ENCODE data around the gene SRPK2.
A peak's percentile ranks its signal among the peaks of the same experiment; 100 is the strongest.
"Not testable (repeated sequence)": the region's sequence is repeated elsewhere in the genome, so short reads cannot be mapped to it uniquely, and the experiment has no call there.

SRPK2 gene

DNA sequence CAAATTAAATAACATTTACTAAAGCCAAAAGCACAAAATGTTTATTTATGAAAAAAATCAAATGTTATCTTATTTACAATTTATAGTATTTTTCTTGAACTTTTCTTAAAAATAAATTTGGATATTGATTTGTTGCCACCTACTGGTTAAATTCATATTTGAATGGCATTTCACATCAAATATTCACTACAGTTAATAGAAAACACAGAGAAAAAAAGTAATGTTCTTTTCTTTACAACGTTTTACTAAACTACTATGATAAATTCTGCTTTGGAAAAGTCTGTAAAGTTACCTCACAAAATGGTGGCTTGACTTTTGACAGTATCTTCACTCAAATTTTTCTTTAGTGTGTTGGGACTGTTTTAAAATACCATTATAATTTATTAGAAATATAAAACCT is 52.7 kb downstream of the SRPK2 start:
- DNase-seq: no peak

DNA sequence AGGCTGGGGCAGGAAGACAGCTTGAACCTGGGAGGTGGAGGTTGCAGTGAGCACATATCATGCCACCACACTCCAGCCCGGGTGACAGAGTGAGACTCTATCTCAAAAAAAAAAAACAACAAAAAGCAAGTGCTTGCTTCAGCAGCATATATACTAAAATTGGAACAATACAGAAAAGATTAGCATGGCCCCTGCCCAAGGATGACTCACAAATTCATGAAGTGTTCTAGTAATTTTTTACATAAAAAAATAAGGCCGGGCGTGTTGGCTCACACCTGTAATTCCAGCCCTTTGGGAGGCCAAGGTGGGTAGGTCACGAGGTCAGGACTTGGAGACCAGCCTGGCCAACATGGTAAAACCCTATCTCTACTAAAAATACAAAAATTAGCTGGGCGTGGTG is 56.1 kb downstream of the SRPK2 start:
- DNase-seq: peak; percentile 34

DNA sequence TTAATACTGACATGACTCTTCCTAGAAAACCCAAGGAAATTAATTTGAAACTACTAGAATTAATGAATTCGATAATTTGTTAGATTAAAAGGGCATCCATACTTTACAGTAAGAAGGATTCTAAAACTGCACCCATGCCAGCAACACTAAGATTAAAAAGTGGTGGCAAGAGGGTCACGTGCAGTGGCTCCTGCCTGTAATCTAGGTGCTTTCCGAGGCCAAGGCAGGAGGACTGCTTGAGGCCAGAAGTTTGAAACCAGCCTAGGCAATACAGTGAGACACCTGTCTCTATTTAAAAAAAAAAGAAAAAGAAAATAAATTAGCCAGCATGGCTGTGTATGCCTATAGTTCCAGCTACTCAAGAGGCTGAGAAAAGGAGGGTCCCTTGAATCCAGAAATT is 58.2 kb downstream of the SRPK2 start:
- no peak for DNase-seq

DNA sequence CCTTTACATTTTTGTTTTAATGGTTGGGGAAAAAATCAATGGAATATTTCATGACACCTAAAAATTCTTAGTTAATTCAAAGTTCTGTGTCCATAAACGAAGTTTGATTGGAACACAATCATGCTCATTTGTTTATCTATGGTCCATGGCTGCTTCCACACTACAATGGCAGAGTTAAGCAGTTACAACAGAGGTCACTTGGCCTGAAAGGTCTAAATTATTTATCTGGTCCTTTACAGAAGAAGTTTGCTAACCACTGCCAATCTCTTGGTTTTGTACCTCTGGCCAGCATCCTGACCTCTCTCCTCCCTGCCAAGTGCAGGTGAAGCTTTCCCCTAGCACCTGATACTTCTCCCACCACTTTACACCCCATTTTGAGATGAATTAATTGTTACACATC is 61.5 kb downstream of the SRPK2 start:
- no peak for DNase-seq

DNA sequence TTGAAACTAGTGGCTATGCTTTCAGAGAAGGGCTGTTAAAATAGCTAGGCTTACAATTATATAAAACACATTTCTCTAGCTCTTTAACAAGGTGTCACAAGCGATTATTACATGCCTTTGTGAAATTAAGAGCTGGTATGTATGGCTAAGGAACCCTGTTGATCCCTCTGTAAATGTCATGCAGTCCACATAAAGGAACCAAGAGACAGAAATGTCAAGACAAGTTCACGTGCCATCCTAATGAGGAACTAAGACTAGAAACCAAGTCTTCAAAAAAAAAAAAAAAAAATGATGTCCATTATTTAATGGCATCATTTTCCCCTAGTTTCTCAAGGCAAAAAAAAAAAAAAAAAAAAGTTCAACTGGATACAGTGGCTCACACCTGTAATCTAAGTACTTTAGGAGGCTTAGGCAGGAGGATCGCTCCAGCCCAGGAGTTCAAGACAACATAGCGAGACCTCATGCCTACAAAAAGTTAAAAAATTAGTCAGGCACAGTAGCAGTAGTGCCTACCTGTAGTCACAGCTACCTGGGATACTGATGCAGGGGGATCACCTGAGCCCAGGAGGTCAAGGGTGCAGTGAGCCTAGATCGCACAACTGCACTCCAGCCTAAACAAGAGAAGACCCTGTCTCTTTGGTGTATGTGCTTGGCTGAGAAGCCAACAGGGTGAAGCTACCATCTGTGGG is 63.4 kb downstream of the SRPK2 start:
- no peak for DNase-seq

DNA sequence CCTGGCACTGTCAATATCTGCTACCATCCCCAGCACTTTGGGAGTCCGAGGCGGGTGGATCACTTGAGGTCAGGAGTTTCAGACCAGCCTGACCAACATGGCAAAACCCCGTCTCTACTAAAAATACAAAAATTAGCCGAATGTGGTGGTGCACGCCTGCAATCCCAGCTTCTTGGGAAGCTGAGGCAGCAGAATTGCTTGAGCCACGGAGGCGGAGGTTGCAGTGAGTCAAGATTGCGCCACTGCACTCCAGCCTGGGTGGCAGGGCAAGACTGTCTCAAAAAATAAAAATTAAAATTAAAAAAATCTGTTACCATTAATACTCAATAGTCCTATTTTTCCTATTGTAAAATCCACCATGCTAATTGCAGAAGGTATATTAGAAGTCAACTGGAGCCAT is 64.1 kb downstream of the SRPK2 start:
- DNase-seq: not testable (repeated sequence)

DNA sequence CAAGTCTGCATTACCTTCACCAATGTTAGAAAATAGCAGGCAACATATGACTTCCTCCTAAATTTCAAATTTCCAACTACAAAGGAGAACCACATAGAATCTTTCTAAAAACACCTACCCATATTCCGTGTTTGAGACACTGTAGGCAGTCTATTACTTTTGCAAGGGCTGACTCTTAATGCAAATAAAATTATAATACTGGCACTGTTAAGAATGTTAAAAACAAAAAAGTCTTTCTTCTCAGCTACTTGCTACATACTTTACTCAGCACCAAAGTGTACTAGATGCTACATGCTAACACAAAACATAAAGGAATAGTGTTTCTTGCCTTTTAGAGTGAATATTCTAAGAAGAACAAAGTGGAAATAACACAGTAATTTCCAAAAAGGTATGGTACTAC is 65.4 kb downstream of the SRPK2 start:
- DNase-seq: no peak

DNA sequence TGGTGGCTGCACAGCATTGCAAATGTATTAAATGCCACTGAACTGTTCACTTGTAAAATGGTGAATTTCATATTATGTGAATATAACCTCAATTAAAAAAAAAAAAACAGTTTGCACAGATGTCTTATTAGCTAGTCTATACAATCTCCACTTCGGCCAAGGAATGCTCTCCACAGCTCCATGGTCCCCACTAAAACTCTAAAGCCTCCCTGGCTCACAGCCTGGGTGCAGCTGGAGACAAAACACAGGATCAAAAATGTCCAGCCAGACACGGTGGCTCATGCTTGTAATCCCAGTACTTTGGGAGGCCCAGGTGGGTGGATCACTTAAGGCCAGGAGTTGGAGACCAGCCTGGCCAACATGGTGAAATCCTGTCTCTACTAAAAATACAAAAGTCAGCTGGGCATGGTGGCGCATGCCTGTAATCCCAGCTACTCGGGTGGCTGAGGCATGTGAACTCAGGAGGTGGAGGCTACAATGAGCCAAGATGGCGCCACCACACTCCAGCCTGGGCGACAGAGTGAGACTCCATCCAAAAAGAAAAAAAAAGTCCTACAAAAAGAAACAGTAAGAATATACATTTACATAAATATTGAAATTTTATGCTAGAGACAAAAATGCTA is 66.0 kb downstream of the SRPK2 start:
- DNase-seq: peak; percentile 69

DNA sequence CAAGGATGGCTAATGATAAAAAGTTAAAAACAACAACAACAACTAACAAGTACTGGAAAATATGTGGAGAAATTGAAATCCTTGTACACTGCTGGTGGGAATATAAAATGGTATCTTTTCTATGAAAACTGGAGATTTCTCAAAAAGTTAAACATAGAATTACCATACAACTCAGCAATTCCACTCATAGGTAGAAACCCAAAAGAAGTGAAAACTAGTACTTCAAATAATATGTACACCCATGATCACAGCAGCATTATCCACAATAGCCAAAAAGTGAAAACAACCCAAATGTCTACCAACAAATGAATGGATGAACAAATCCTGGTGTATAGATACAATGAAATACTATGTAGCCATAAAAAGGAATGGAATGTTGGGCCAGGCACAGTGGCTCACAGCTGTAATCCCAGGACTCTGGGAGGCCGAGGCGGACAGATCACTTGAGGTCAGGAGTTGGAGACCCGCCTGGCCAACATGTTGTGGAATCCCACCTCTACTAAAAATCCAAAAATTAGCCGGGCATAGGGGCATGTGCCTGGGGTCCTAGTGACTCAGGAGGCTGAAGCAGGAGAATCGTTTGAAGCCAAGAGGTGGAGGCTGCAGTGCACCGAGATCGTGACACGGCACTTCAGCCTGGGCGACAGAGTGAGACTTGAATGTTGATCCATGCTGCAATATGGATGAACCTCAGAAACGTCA is 66.8 kb downstream of the SRPK2 start:
- no peak for DNase-seq

DNA sequence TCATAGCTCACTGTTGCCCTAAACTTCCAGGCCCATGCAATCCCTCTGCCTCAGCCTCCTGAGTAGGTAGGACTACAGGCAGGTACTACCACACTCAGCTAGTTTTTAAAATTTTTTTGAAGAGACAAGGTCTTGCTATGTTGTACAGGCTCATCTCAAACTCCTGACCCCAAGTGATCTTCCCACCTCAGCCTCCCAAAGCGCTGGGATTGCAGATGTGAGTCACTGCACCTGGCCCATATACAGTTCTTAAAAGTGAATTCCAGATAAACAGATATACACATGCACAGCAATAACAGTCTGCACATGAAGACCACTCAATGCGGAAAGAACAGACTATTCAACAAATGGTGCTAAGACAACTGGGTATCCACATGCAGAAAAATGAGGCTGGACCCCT is 67.8 kb downstream of the SRPK2 start:
- DNase-seq: no peak

DNA sequence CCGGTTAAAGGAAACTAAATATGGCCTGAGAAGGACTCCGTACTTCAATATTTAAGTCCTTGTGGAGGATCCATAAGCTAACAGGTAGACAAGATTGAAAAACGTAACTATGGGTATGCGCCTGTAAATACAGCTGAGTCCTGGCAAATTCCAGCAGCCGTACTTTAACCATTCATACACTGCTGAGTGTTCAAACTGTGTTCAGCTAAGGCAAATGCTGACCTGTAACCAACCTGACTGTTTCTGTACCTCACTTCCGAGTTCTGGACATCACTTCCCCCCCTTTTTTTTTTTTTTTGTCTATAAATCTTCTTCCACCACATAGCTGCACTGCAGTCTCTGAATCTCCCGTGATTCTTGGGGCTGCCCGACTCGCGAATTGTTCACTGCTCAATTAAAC is 69.1 kb downstream of the SRPK2 start:
- no peak for DNase-seq

DNA sequence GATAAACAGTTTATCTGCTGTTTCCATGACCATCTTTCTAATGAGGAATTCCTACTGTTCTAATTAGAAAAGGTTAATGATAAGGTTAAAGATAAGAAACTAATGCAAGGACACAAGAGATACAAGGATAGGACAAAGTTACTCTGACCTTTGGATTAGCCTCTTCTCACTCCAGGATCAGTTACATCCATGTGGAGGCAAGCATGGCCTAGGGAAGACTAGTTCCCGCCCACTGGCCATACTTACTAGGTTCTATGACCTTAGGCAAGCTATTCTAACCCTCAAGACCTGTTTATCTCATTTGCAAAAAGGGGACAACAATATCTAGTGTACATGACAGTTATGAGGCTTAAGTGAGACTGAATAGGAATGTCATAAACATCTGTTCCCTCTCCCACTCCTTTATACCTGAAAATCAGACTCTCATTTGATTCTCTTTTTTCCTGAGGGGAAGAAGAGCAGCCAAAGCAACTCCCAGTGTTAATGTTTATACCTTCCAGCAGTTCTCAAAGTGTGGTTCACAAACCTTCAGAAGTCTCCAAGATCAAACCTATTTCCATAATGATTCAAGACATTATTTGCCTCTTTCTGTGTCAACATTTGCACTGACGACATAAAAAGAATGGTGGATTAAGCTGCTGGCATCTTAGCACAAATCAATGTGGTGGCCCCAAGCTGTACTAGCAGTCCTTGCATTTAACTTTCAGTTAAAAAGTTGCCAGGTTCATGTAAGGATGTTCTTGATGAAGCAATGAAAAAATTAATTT is 72.0 kb downstream of the SRPK2 start:
- DNase-seq: no peak

DNA sequence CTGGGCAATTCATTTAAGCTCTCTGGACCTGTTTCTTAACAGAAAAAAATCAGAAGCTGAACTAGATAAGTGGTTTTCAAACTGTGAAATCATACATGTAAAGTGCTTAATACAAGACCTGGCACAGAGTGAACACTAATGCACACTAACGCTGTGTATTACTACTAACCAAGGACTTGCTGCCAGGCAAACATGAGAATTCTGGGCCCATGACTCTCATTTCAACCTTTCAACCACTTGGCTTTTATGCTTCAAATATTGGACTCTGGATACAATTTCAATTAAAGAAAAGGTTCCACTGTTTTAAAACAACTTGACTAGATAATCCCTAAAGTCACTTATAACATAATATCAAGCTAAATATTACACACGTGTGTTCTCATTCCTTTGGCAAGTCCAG is 73.4 kb downstream of the SRPK2 start:
- DNase-seq: no peak

DNA sequence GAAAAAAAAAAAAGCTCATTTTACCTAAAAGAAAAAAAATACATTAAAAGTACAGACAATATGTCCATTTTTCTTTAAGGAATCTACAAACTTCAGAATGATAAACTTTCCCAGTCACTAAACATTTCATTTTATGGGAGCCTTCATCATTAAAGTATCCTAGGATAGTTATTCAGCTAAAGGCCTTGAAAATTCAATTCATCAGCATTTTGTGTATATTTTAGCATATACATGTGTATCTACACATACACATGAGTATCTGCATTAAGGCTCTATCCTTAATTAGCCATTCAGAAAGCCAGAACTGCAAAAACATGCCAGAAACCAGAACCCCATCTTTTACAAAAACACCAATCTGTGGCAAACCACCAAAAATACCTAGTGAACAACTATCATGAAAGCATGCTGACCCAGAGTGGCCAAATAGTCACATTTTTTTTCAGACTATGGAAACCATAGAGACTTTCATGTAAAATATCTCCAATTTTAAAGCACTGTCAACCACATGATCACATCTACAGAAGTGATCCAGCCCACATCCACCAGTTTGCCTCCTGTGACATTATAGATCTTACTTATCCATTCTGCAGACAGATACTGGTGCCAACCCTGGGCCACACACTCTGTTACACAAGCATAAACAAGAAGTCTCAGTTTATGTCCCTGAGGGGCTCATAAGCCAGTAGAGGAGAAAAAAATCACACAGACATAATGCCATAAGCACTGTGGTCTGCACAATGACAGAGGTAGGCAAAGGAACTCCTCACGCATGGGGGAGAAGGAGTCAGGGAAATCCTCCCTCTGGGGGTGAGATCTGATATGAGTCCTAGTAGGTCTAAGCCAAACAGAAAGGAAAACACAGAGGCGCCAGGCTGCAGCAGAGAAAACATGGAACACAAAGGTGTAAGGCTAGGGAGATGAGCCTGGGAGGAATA is 79.2 kb downstream of the SRPK2 start:
- no peak for DNase-seq

DNA sequence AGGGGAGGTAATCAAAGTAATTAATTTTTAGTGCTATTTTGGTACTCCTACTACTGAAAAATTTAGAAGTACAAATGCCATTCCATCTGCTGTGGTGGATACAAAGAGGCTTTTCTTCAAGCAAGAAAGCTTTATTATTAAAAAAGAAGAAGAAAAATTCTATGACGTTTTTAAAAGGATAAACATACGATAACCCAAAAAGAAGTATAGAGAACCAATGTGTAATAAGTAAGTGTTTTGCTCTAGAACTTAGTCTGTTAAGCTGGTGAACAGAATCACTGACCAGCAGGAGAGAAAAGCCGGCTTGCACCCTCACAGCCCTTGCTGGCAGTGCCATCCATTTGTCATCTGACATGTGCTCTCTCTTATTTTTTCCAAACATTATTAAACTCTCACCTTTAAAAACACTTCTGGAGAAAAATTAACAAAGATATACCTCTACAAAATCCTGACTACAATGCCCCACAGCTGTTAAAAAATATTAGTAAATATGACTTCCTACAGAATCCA is 81.5 kb downstream of the SRPK2 start:
- DNase-seq: no peak

DNA sequence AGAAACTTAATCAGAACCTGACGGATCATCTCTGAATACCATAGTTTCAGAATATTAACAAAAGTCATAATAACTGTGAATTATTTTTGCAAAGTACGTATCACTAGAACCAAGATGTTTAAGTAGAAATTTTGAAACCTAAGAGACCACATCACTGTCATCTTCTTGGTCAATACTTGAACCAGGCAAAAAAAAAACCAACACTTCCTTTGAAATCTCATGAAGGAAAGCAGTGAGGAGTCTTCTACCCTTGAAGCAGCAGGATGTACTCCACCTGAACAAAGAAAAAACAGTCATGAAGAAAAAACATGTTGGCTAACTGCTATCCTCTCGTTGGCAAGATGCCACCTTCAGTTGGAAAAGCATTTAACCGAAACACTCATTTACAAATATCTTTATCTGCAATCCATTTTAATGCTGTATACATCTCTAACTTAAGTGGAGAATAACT is 82.4 kb downstream of the SRPK2 start:
- no peak for DNase-seq

DNA sequence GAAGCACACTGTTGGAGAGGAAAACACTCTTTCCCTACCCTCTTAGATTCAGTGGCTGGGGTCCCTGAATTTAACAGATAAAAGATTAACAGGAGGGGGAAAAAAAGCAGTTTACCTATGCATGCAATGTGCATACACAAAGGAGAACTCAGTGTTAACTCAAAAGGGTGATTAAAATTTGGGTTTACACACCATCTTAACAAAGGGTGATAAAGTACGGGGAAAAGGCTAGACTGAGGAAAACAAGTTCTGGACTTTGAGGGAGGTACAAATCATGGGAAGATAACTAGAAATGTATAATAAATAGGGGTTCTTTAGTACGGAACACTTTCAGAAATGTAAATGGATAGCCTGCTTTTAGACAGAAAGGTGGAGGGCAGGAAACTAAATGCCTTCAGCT is 83.1 kb downstream of the SRPK2 start:
- DNase-seq: no peak

DNA sequence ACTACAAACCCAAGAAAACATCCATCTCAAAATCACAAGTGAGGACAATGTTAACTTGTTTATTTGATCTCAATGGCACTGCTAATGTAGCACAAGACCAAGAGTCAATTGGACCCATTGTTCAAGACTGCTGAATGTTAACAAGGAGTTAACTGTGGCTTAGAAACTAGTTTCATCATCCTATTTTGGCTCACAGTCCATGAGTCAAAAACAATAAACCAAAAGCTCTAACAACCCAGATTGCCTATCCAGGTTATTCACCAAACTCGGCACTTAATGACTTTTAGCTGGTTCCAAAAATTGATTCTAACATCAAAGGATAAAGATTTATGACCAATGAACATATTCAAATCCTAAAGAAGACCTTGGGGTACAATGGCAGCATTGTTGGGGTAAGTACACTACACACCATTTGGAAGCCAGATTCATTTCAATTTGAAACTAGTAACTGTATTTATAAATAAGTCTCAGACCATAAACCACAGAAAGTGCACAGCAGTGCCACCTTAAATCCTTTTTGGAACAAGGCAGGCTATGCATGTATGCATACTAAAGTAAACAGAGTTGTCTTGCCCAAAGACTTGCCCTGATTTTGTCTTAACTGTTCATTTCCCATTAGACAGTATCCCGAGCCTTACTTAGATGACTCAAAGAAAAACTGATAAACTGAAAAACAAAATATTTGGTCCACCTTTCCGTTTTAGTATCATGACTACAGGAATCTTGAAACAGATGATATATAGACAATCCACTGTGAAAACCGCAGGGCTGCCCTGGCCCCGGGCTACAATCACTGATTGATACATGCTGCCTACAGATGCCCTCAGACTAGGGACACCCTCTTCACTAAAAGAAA is 84.5 kb downstream of the SRPK2 start:
- no peak for DNase-seq

DNA sequence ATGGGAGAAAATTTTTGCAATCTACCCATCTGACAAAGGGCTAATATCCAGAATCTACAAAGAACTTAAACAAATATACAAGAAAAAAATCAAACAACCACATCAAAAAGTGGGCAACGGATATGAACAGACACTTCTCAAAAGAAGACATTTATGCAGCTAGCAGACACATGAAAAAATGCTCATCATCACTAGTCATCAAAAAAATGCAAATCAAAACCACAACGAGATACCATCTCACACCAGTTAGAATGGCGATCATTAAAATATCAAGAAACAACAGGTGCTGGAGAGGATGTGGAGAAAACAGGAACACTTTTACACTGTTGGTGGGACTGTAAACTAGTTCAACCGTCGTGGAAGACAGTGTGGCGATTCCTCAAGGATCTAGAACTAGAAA is 88.1 kb downstream of the SRPK2 start:
- DNase-seq: not testable (repeated sequence)

DNA sequence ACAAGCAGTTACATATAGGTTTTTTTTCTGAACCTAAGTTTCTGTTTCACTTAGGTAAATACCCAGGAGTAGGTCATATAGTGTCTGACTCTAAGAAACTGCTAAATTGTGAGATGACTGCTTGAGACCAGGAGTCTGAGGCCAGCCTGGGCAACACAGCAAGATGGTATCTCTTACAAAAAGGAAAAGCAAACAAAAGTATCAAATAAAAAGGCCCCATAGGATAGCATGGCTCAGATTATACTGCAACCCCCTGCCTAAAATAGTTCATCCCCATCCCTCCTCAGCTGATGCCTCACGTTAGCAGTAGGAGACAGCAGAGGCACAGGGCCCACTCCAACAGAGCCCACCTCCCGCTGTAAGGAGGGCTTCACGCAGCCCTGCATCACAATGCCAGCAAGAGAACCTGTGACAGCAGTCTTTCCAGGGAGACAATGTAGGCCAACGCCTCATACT is 90.3 kb downstream of the SRPK2 start:
- DNase-seq: no peak

DNA sequence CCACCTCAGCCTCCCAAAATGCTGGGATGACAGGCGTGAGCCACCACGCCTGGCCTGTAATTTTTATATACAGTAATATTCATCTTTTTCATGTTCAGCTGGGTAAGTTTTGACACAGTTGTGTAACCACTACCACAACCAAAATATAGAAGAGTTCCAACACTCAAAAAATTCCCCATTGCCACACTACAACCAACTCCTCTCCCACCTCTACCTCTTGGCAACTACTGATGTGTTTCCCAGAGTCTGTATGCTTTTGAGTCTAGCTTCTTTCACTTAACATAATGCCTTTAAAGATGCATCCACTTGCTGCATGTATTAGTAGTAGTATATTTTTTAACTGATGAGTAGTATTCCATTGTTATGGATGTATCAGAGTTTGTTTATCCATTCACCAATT is 90.7 kb downstream of the SRPK2 start:
- no peak for DNase-seq
